ENCODE data around the gene SEPTIN3.

SEPTIN3 gene

GRCh38 chr22:42001121-42001520 is 31.9 kb downstream of the SEPTIN3 start:
- TF ChIP-seq CTCF (IDR thresholded peaks at IDR 0.05; ENCODE audit: insufficient read depth, low read length, missing control alignments): no peak
- H3K4me3 ChIP-seq (ENCODE audit: low read depth, low read length): no peak overlapping the region
- CTCF ChIA-PET: no interaction called here
- POLR2A ChIA-PET: no interaction called here
- DNase-seq (ENCODE audit: low read depth, low spot score): no peak

- CTCF ChIA-PET: no interaction called here
- TF ChIP-seq CTCF (IDR thresholded peaks at IDR 0.05; ENCODE audit: insufficient read depth, low read length, missing control alignments): no peak
- DNase-seq (ENCODE audit: low read depth, low spot score): no peak
- H3K4me3 ChIP-seq (ENCODE audit: low read depth, low read length): no peak overlapping the region
- POLR2A ChIA-PET: no interaction called here
These were observed 32.5 kb downstream of the SEPTIN3 start for GRCh38 chr22:42001706-42002105.

GRCh38 chr22:42007922-42008321 is 38.7 kb downstream of the SEPTIN3 start:
- no peak overlapping the region for H3K4me3 ChIP-seq (ENCODE audit: low read depth, low read length)

GRCh38 chr22:42010778-42011177 is 41.5 kb downstream of the SEPTIN3 start:
- ChIA-PET POLR2A (no interaction called here), CTCF (no interaction called here)
- no peak for DNase-seq (ENCODE audit: low read depth, low spot score)
- no peak for TF ChIP-seq CTCF (IDR thresholded peaks at IDR 0.05; ENCODE audit: insufficient read depth, low read length, missing control alignments)
- H3K4me3 ChIP-seq (ENCODE audit: low read depth, low read length): no peak overlapping the region

More at GRCh38 chr22:42007922-42008321, 38.7 kb downstream of the SEPTIN3 start:
- CTCF ChIA-PET: no interaction called here
- DNase-seq (ENCODE audit: low read depth, low spot score): no peak
- TF ChIP-seq CTCF (IDR thresholded peaks at IDR 0.05; ENCODE audit: insufficient read depth, low read length, missing control alignments): no peak
- POLR2A ChIA-PET: no interaction called here

- DNase-seq (ENCODE audit: low read depth, low spot score): no peak
- ChIA-PET CTCF (no interaction called here), POLR2A (no interaction called here)
- H3K4me3 ChIP-seq (ENCODE audit: low read depth, low read length): no peak overlapping the region
- no peak for TF ChIP-seq CTCF (IDR thresholded peaks at IDR 0.05; ENCODE audit: insufficient read depth, low read length, missing control alignments)
These were observed 44.1 kb downstream of the SEPTIN3 start for GRCh38 chr22:42013385-42013784.

- H3K4me3 ChIP-seq (ENCODE audit: low read depth, low read length): no peak overlapping the region
- CTCF ChIA-PET: no interaction called here
- POLR2A ChIA-PET: interaction anchor here (0.6 kb wide), 1 partner anchor 23 kb away, joined by 3 read pairs; no protein-coding TSS in a partner anchor
- DNase-seq (ENCODE audit: low read depth, low spot score): no peak
- TF ChIP-seq CTCF (IDR thresholded peaks at IDR 0.05; ENCODE audit: insufficient read depth, low read length, missing control alignments): no peak
These were observed 46.9 kb downstream of the SEPTIN3 start for GRCh38 chr22:42016111-42016510.
